Endothelial cell of umbilical vein (primary cell): ENCODE results near the gene GLI1. TPM values are rescaled to one million over a fixed set of nuclear protein-coding genes. Genes with fewer than 3 reads are reported as not detected.

Experiments
- BruUV-seq: library from RNA; stranded (reverse); fragments of 400-500 nt; replicated peaks from 2 replicates; lab custom pipeline; 2021; lab: Mats Ljungman, UMichigan
- CTCF ChIA-PET: fragments of 300-600, 350-600 bp; sonication (Branson Sonifier 250); formaldehyde crosslinking; loops from one replicate; lab custom pipeline; 2021; ENCODE audit warnings: antibody characterized with exemption, inconsistent platforms; lab: Charles Lee
- POLR2A ChIA-PET: fragments of 300-600, 350-600 bp; sonication (Branson Sonifier 250); formaldehyde crosslinking; loops from one replicate; lab custom pipeline; 2021; ENCODE audit warnings: antibody characterized with exemption, inconsistent platforms; lab: Charles Lee
- DNase-seq: peaks from one replicate; pipeline ENCODE4 v3.0.0-alpha.2; 2011; ENCODE audit warnings: low read depth, low spot score
- FAIRE-seq: peaks from 2 replicates; lab custom pipeline; 2011; peaks lifted over from hg19 to GRCh38; lab: Jason Lieb, UNC
- H2AFZ ChIP-seq: 2 replicates; pipeline ENCODE4 v1.6.0; 2012; ENCODE audit warnings: low read depth, low read length, control low read depth, inconsistent platforms
- H3K27ac ChIP-seq: 2 replicates; pipeline ENCODE4 v1.5.1; 2011; ENCODE audit warnings: low read depth, mild to moderate bottlenecking, control low read depth, low read length, moderate library complexity; ENCODE audit not compliant: insufficient read depth
- H3K27me3 ChIP-seq, 2 experiments: 2 replicates each; pipeline versions ENCODE4 v1.6.0 to v1.6.1; 2011; ENCODE audit warnings: low read length in 2 of 2, mixed read lengths in 1 of 2; ENCODE audit not compliant: control insufficient read depth in 2 of 2, insufficient read depth in 2 of 2
- H3K36me3 ChIP-seq, 2 experiments: 2 replicates in 1 of 2; 3 replicates in 1 of 2; pipeline ENCODE4 v1.5.1; 2011; ENCODE audit warnings: low read length in 2 of 2, mild to moderate bottlenecking in 1 of 2, moderate library complexity in 1 of 2; ENCODE audit not compliant: control insufficient read depth in 2 of 2, insufficient read depth in 2 of 2; ENCODE audit errors: extremely low read depth in 1 of 2
- H3K4me1 ChIP-seq: 3 replicates; pipeline ENCODE4 v1.5.1; 2011; ENCODE audit warnings: mild to moderate bottlenecking, low read length; ENCODE audit not compliant: control insufficient read depth, insufficient read depth; ENCODE audit errors: extremely low read depth
- H3K4me2 ChIP-seq: 2 replicates; pipeline ENCODE4 v1.6.1; 2011; ENCODE audit warnings: low read length, control low read depth, mixed read lengths; ENCODE audit not compliant: insufficient read depth
- H3K4me3 ChIP-seq, 3 experiments: fragments of 200-600 bp in 1 of 3; sonication (generic), shearing (Covaris generic) in 1 of 3; replicated peaks in 1 of 3; 2 replicates each; pipeline ENCODE4 v1.5.1; 2011 to 2016; ENCODE audit warnings: control low read depth in 3 of 3, low read length in 3 of 3, mild to moderate bottlenecking in 2 of 3, inconsistent platforms in 1 of 3, low read depth in 1 of 3, moderate library complexity in 1 of 3; ENCODE audit not compliant: insufficient read depth in 1 of 3
- H3K79me2 ChIP-seq: 2 replicates; pipeline ENCODE4 v1.6.0; 2012; ENCODE audit warnings: low read length, inconsistent platforms; ENCODE audit not compliant: control insufficient read depth, insufficient read depth
- H3K9ac ChIP-seq: replicated peaks from 2 replicates; pipeline ENCODE3; 2011; ENCODE audit warnings: low read length, control low read depth; ENCODE audit not compliant: insufficient read depth; ENCODE audit errors: extremely low read depth
- H3K9me1 ChIP-seq: replicated peaks from 3 replicates; pipeline ENCODE4 v1.6.0; 2011; ENCODE audit warnings: mild to moderate bottlenecking, low read length; ENCODE audit not compliant: control insufficient read depth, insufficient read depth; ENCODE audit errors: extremely low read depth
- H3K9me3 ChIP-seq: replicated peaks from 2 replicates; pipeline ENCODE4 v1.5.1; 2012; ENCODE audit warnings: low read length, inconsistent platforms; ENCODE audit not compliant: control insufficient read depth, insufficient read depth
- H4K20me1 ChIP-seq: replicated peaks from 2 replicates; pipeline ENCODE3; 2011; ENCODE audit warnings: mild to moderate bottlenecking, low read length; ENCODE audit not compliant: control insufficient read depth, insufficient read depth; ENCODE audit errors: extremely low read depth
- EZH2 ChIP-seq: IDR thresholded peaks from 2 replicates; pipeline ENCODE4 v1.6.1; 2012; ENCODE audit warnings: borderline replicate concordance, low read depth, mild to moderate bottlenecking, moderate library complexity, low read length, inconsistent platforms; ENCODE audit not compliant: severe bottlenecking
- JUN ChIP-seq: IDR thresholded peaks from 2 replicates; pipeline ENCODE4 v1.6.1; 2011; ENCODE audit warnings: borderline replicate concordance, low read depth; ENCODE audit not compliant: insufficient read length, insufficient read depth
- MAX ChIP-seq: IDR thresholded peaks from 2 replicates; pipeline ENCODE4 v1.6.1; 2011; ENCODE audit not compliant: insufficient read depth, insufficient read length
- MYC ChIP-seq: IDR thresholded peaks from one replicate; pipeline ENCODE4 v1.6.1; 2011; ENCODE audit warnings: mild to moderate bottlenecking, low read depth, low read length
- dilution Hi-C: fragments of 300-500 bp; cut with MboI; formaldehyde crosslinking; loops from one replicate; pipeline ENCODE4 v1.15.0; 2019; ENCODE audit warnings: low sequenced_read_pairs; ENCODE audit not compliant: extremely low pct_ligation_motif_present
- intact Hi-C: fragments of 100-400 bp; cut with micrococcal nuclease; formaldehyde crosslinking; loops from one replicate; pipeline ENCODE4 v1.10.0; 2022
- polyA plus RNA-seq, 4 experiments: library from polyadenylated mRNA; depleted of rRNA in 3 of 4; stranded (reverse) in 3 of 4; unstranded in 1 of 4; fragments of >200 nt; gene quantifications; 2 replicates each; pipeline versions ENCODE4 v1.2.1 to v1.2.3, GENCODE V29; 2011 to 2012; ENCODE audit warnings: missing spikeins in 1 of 4
- total RNA-seq: library from RNA; stranded (reverse); gene quantifications from 2 replicates; pipeline ENCODE4 v1.2.3, GENCODE V29; 2021
- TF ChIP-seq, protein P1 (sequence below), 2 donors: IDR thresholded peaks; 1 replicate in 1 of 2; 2 replicates in 1 of 2; pipeline ENCODE4 v1.5.1; 2011; ENCODE audit warnings: low read length in 2 of 2, mild to moderate bottlenecking in 2 of 2, moderate library complexity in 2 of 2, control low read depth in 1 of 2, inconsistent platforms in 1 of 2, low read depth in 1 of 2; ENCODE audit not compliant: insufficient read depth in 1 of 2; ENCODE audit errors: extremely low read depth in 1 of 2

GLI1 gene
- total and polyA plus RNA-seq, 2 donors (not counting 3 experiments of a cell fraction or from before 2014, with no cell fraction given) = 0.10 to 0.29 TPM

DNA sequence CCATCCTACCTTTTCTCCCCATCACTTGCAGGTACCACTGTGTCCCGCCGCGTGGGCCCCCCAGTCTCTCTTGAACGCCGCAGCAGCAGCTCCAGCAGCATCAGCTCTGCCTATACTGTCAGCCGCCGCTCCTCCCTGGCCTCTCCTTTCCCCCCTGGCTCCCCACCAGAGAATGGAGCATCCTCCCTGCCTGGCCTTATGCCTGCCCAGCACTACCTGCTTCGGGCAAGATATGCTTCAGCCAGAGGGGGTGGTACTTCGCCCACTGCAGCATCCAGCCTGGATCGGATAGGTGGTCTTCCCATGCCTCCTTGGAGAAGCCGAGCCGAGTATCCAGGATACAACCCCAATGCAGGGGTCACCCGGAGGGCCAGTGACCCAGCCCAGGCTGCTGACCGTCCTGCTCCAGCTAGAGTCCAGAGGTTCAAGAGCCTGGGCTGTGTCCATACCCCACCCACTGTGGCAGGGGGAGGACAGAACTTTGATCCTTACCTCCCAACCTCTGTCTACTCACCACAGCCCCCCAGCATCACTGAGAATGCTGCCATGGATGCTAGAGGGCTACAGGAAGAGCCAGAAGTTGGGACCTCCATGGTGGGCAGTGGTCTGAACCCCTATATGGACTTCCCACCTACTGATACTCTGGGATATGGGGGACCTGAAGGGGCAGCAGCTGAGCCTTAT lies 10.8 kb downstream of the GLI1 start:
- Histone ChIP-seq H3K27me3 (peaks cover 42 to 48% of the 10 kb centered on the region in 2 experiments), H3K9me1 (no peaks in the 10 kb centered on the region), H3K4me1 (no peaks in the 10 kb centered on the region), H3K27ac (no peak overlapping the region), H4K20me1 (no peaks in the 10 kb centered on the region), H2AFZ (no peak overlapping the region), H3K79me2 (no peaks in the 10 kb centered on the region), H3K4me2 (no peak overlapping the region), H3K9ac (no peak overlapping the region), H3K36me3 (no peaks in the 10 kb centered on the region), H3K4me3 (no peak overlapping the region), H3K9me3 (no peaks in the 10 kb centered on the region)
- ChIA-PET POLR2A (interaction anchor here (0.6 kb wide), 1 partner anchor 17 kb away, joined by 8 read pairs; no protein-coding TSS in a partner anchor), CTCF (interaction anchor here (4.0 kb wide), 1 partner anchor 11 kb away, joined by 17 read pairs; the partner anchor contains the start of gene GLI1)
- intact Hi-C loops = no loop called here
- BruUV-seq = no TSS peak
- dilution Hi-C loops = no loop called here
- FAIRE-seq (no peak), DNase-seq (no peak)
- TF ChIP-seq MAX (no peak), JUN (no peak), EZH2 (no peak), MYC (no peak)
- TF ChIP-seq, protein P1, sequence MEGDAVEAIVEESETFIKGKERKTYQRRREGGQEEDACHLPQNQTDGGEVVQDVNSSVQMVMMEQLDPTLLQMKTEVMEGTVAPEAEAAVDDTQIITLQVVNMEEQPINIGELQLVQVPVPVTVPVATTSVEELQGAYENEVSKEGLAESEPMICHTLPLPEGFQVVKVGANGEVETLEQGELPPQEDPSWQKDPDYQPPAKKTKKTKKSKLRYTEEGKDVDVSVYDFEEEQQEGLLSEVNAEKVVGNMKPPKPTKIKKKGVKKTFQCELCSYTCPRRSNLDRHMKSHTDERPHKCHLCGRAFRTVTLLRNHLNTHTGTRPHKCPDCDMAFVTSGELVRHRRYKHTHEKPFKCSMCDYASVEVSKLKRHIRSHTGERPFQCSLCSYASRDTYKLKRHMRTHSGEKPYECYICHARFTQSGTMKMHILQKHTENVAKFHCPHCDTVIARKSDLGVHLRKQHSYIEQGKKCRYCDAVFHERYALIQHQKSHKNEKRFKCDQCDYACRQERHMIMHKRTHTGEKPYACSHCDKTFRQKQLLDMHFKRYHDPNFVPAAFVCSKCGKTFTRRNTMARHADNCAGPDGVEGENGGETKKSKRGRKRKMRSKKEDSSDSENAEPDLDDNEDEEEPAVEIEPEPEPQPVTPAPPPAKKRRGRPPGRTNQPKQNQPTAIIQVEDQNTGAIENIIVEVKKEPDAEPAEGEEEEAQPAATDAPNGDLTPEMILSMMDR (IDR thresholded peaks at IDR 0.05; ENCODE audit: extremely low read depth in 1 of 2, insufficient read depth in 1 of 2, low read depth in 1 of 2, low read length in 2 of 2) = no peak
